AG04449 (cell line): ENCODE data around the gene ITFG1.

Source experiments
- CTCF ChIA-PET: fragments of 350-600 bp; formaldehyde crosslinking; extraction: SDS; loops from one replicate; lab custom pipeline; 2021; ENCODE audit warnings: antibody characterized with exemption; lab: Yijun Ruan, JAX
- POLR2A ChIA-PET: fragments of 400-600, 350-600 bp; formaldehyde crosslinking; extraction: SDS; loops from one replicate; lab custom pipeline; 2020; ENCODE audit warnings: antibody characterized with exemption, inconsistent platforms; lab: Yijun Ruan, JAX
- DNase-seq: peaks from one replicate; pipeline ENCODE4 v3.0.0-alpha.2; 2010; ENCODE audit warnings: low read depth, low spot score
- H3K4me3 ChIP-seq: 2 replicates; pipeline ENCODE4 v1.5.1; 2011; ENCODE audit warnings: low read depth, mild to moderate bottlenecking, control low read depth, low read length
- TF ChIP-seq, protein P1 (sequence below): IDR thresholded peaks from one replicate; pipeline ENCODE4 v1.5.1; 2011; ENCODE audit warnings: mild to moderate bottlenecking, moderate library complexity, low read length, control low read depth, inconsistent platforms; ENCODE audit not compliant: insufficient read depth; ENCODE audit errors: missing control alignments

The ITFG1 gene

GRCh38 chr16:47377154-47377553 is 83.7 kb downstream of the ITFG1 start:
- ChIA-PET POLR2A (no interaction called here), CTCF (no interaction called here)
- TF ChIP-seq, protein P1, sequence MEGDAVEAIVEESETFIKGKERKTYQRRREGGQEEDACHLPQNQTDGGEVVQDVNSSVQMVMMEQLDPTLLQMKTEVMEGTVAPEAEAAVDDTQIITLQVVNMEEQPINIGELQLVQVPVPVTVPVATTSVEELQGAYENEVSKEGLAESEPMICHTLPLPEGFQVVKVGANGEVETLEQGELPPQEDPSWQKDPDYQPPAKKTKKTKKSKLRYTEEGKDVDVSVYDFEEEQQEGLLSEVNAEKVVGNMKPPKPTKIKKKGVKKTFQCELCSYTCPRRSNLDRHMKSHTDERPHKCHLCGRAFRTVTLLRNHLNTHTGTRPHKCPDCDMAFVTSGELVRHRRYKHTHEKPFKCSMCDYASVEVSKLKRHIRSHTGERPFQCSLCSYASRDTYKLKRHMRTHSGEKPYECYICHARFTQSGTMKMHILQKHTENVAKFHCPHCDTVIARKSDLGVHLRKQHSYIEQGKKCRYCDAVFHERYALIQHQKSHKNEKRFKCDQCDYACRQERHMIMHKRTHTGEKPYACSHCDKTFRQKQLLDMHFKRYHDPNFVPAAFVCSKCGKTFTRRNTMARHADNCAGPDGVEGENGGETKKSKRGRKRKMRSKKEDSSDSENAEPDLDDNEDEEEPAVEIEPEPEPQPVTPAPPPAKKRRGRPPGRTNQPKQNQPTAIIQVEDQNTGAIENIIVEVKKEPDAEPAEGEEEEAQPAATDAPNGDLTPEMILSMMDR: no peak
- no peak overlapping the region for H3K4me3 ChIP-seq
- DNase-seq: no peak

DNA sequence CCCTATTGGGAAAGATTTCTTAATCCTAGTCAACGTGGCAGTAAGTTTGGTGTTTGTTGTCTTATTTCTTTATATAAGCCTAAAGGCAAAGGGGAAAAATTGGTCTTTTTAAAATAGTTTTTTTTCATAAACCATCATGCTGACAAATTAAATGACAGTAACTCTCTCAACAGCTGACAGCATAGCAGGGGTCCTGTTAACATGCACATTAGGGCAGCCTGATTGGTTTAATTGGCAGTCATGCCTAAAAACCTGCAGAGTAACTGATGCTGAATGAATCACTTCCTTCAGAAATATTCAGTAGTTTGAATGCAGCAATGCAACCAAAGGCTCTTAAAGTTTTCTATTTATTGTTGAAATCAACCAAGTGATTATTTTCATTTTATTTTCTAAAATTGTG is 85.4 kb downstream of the ITFG1 start:
- ChIA-PET POLR2A (no interaction called here), CTCF (no interaction called here)
- H3K4me3 ChIP-seq: no peak overlapping the region
- no peak for DNase-seq
- TF ChIP-seq, protein P1: no peak

DNA sequence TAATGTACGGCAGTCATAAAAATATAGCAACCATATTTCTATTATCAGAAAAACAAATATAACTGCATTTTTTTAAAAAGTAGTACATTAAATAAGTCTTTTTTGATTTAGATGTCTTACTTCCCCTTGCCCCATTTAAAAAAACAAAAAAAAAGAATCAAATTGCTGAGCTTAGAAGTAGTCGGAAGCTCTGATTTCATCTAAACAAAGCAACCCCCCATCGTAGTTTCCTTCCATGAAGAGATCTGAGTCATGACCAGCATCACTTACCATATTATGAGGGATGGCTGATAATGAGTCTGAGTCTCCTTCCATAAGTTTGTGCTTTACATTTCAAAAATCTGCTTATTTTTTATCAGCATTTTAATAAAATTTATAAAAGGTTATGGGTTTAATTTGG is 86.2 kb downstream of the ITFG1 start:
- peak; percentile 12 for DNase-seq
- ChIA-PET POLR2A (no interaction called here), CTCF (no interaction called here)
- TF ChIP-seq, protein P1: no peak
- H3K4me3 ChIP-seq: no peak overlapping the region

GRCh38 chr16:47371271-47372014 is 89.4 kb downstream of the ITFG1 start:
- POLR2A ChIA-PET: no interaction called here

DNA sequence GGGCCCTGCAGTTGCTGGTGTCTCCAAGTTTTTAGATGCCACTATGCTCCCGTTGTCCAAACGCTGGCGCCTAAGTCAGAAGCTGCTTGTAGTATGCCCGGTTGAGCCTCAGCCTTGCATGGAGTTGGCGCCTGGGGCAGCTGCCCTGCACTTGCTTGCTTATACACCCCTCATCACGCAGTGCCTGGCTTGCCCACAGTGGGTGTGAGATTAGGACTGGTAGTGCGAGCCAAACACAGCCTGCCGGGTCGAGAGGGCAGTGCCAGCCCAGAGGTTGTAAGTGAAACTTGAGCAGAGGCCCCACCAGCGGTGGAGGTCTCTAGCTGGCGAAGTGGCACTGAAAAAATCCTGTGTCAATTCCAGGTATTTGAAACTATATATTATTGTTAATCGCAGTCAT is 90.3 kb downstream of the ITFG1 start:
- DNase-seq: no peak
- H3K4me3 ChIP-seq: no peak overlapping the region
- CTCF ChIA-PET: no interaction called here
- TF ChIP-seq, protein P1: no peak
- POLR2A ChIA-PET: no interaction called here

More at GRCh38 chr16:47371271-47372014, 89.4 kb downstream of the ITFG1 start:
- CTCF ChIA-PET: no interaction called here
- no peak overlapping the region for H3K4me3 ChIP-seq
- no peak for DNase-seq
- TF ChIP-seq, protein P1: no peak

DNA sequence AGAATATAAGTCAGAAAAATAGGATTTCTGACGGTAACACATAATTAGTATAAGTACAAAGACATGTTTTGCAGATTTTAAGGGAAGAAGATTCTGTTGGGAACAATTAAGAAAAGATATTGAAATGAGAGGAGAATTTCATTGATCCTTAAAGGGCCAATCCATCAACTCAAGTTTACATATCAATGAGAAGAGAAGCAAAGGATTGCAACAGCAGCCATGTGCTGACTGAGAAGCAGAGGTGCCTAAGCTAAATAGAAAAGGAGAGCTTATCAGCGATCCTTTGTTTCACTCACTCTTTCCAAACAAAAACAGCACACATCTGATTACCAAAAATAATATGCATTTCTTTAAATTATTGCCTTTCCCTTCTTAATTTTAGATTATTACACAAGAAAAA is 94.6 kb downstream of the ITFG1 start:
- CTCF ChIA-PET: no interaction called here

More for the DNA sequence above, 94.6 kb downstream of the ITFG1 start:
- DNase-seq: no peak
- H3K4me3 ChIP-seq: no peak overlapping the region
- TF ChIP-seq, protein P1: no peak
- POLR2A ChIA-PET: no interaction called here
